GM21576 (cell line): ENCODE data around the gene LCE1F.

Experiments used
- ATAC-seq: cut with Tn5 transposase; IDR thresholded peaks from one replicate; pipeline ENCODE4 v1.9.1; 2021; ENCODE audit warnings: mild to moderate bottlenecking, moderate library complexity; ENCODE audit not compliant: unreplicated experiment

The LCE1F gene

DNA sequence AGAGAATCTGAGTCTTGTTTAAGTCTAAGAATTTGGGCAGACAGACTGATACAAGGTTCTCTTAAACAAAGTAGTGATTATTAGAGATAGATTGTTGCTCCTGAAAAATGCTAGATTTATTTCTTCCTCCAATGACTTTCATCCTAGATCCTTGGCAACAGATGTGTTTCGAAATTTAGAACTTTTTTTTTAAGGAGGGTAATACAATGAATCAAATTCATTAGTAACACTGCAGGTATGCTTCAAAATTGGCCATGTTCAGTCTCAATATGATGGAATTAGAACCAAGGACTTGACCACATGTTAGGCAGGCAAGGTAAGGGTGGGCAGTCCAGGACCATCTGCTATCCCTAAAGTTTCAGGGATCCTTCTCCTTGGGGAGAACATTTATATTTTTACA is 4.5 kb upstream of the LCE1F start:
- ATAC-seq = no peak

DNA sequence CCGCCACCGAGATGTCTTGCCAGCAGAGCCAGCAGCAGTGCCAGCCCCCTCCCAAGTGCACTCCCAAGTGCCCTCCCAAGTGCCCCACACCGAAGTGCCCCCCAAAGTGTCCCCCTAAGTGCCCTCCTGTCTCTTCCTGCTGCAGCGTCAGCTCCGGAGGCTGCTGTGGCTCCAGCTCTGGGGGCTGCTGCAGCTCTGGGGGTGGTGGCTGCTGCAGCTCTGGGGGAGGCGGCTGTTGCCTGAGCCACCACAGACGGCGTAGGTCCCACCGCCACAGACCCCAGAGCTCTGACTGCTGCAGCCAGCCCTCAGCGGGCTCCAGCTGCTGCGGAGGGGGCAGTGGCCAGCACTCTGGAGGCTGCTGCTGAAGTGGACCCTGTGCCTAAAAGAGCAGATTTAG is 1.4 kb downstream of the LCE1F start:
- ATAC-seq = no peak

GRCh38 chr1:152777510-152778137 is 2.7 kb downstream of the LCE1F start:
- no peak for ATAC-seq

- ATAC-seq = no peak
Observed at GRCh38 chr1:152783095-152783494, 8.2 kb downstream of the LCE1F start.

DNA sequence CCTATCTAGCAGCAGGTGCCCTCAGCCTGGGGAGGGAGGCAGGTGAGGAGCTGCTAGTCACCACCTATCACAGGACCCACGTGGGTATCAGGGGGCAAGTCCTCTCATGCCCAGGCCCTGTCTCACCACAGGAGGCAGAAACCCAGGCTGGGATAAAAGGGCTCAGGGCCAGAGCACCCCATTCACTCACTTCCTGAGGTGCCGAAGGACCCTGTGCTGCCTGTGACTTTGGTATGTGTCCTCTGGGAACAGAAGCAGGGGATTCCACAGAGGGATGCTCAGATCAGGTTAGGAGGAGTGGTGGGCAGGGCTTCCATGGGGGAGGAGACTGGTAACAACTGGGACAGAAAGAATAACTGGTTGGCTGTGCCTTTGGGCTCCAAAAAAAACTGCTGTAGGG is 11.1 kb downstream of the LCE1F start, which contains the start of gene LCE1E:
Gene LCE1E (plus strand): TSS at position 181 of the 400 bp plus-strand sequence. CDS start 1,043 bp downstream, outside the sequence.
- no peak for ATAC-seq

DNA sequence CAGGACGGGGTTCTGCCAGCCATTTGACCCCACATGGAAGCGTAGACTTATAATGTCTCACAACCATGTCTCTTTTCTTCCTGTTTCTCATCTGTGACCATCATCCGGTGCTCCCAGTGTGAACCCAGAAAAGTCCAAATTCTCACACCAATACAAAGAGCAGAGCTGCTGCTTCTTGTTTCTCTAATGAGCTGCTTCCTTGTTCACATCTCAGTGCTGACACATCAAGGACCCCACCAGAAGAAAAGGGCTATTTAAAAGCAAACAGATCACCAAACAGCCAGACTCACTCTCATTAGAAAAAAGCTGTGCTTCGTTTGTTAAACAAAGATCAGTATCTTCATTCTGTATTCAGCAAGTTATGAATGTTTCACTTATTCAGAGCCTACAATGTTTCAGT is 20.7 kb downstream of the LCE1F start:
- ATAC-seq = no peak

GRCh38 chr1:152796421-152796820 is 21.5 kb downstream of the LCE1F start, which contains the start of gene LCE1D:
LCE1D (plus strand) TSS chr1:152796721; CDS start chr1:152797795, 1,074 bp downstream.
- ATAC-seq = no peak

DNA sequence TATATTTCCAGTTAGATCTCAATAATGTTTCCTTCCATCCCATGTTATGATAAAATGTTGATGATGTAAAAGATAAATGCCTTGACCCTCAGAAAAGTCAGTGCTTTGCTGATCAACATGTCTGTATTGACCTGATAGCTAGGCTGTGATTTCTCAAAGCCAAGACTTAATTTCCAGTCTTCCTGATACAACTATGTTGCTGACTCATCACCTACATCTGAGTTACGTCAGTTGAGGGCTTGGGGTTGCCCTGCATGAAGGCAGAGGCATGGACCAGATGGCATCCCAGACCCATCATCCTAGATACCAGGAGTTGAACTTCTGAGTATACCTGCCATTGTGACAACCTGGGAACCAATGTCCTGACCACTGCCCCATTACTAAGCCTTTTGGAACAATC is 26.4 kb downstream of the LCE1F start:
- ATAC-seq = no peak

DNA sequence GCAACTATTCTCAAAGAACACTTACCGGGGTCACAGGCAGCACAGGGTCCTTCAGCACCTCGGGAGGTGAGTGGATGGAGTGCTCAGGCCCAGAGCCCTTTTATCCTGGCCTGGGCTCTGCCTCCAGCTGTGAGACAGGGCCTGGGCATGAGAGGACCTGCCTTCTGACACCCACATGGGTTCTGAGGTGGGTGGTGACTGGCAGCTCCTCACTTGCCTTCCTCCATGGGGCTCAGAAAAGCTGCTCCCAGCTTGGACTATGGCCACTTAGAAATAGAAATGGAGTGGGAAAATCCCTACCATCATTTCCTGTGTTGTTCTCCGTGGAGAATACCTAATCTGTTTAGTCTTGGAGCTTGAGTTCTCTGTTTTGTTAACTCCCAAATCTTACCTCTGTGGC is 31.6 kb downstream of the LCE1F start, which contains the start of gene LCE1C:
Gene LCE1C (minus strand): TSS at position 76 of the 400 bp plus-strand sequence. CDS start 1,173 bp downstream, outside the sequence.
- ATAC-seq = no peak

GRCh38 chr1:152811050-152811449 is 36.1 kb downstream of the LCE1F start:
- ATAC-seq = no peak

DNA sequence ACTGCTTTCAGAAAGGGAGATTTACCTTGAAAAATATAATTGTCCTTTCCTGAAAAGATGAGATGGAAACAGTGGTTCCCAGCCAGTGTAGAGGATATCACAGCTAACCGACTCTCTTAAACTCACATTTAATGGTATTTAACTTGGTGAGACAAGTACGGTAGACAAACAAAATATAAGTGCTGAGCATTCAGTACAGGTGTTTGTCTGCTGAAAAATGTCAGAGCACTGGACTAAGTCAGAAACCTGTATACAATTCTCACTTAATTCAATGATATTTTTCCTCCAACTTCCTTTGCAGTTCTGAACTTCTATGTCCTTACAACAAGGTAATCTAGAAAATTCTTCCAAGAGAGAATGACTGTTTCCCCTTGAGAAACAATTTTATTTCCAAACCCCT is 36.7 kb downstream of the LCE1F start, which contains the start of gene LCE1B:
Gene LCE1B (plus strand): TSS at position 301 of the 400 bp plus-strand sequence. CDS start 476 bp downstream, outside the sequence.
- ATAC-seq = no peak

- no peak for ATAC-seq
Observed at GRCh38 chr1:152817309-152817708, 42.4 kb downstream of the LCE1F start.

GRCh38 chr1:152823294-152823693 is 48.4 kb downstream of the LCE1F start:
- no peak for ATAC-seq

DNA sequence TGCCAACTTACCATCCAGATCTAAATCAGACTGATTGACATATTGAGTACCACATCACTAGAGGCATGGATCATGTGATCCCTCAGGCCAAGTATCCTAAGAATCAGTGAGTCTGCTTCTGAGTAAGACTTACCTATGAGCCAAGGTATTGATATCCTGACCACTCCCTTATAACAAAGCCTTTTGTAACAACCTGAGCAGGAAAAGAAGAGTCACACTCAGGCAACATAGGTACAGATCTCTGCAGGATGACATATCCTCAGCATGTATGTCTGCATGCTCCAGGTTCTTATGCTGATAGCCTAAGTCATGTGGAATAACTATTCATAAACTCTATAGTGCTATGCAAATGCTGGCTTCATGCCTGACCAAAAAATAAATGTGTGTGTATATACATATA is 50.0 kb downstream of the LCE1F start:
- no peak for ATAC-seq
